ENCODE data around the gene PPP4R1.

Gene PPP4R1, protein sequence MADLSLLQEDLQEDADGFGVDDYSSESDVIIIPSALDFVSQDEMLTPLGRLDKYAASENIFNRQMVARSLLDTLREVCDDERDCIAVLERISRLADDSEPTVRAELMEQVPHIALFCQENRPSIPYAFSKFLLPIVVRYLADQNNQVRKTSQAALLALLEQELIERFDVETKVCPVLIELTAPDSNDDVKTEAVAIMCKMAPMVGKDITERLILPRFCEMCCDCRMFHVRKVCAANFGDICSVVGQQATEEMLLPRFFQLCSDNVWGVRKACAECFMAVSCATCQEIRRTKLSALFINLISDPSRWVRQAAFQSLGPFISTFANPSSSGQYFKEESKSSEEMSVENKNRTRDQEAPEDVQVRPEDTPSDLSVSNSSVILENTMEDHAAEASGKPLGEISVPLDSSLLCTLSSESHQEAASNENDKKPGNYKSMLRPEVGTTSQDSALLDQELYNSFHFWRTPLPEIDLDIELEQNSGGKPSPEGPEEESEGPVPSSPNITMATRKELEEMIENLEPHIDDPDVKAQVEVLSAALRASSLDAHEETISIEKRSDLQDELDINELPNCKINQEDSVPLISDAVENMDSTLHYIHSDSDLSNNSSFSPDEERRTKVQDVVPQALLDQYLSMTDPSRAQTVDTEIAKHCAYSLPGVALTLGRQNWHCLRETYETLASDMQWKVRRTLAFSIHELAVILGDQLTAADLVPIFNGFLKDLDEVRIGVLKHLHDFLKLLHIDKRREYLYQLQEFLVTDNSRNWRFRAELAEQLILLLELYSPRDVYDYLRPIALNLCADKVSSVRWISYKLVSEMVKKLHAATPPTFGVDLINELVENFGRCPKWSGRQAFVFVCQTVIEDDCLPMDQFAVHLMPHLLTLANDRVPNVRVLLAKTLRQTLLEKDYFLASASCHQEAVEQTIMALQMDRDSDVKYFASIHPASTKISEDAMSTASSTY

GRCh38 chr18:9614401-9615279 is at the start of gene PPP4R1:
Gene PPP4R1, minus strand, starts transcription at chr18:9614559. Its CDS starts 75 bp downstream, at chr18:9614484.
- no peaks in the 10 kb centered on the region for H3K27me3 Mint-ChIP-seq
- no peaks in the 10 kb centered on the region for H3K9me3 Mint-ChIP-seq
- H3K27ac Mint-ChIP-seq = peak within 1 kb of the TSS; percentile 88
- peaks cover 26% of the 10 kb centered on the region for H3K4me1 Mint-ChIP-seq
- H3K36me3 Mint-ChIP-seq = peaks cover 5% of the 10 kb centered on the region
- H3K4me3 Mint-ChIP-seq = peak within 1 kb of the TSS; percentile 91

DNA sequence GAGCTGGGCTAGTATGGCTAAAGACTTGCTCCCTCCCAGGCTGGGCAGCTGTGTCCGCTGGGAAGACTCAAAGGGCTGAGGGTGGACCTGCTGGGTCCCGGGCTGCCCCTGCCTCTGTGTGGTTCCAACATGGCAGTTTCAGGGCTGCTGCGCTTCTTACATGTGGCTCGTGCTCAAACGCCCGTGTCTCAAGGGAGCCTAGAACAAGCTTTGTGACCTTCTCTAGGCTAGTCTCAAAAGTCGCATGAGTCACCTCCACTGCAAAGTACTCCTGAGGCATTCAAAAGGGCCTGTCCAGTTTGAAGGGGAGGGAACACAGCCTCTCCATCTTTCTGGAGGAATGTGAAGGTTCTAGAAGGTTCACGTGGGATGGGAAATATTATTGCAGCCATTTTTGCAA is 49.0 kb upstream of the PPP4R1 start:
- Mint-ChIP-seq H3K27me3 (no peaks in the 10 kb centered on the region), H3K4me3 (no peak overlapping the region)

GRCh38 chr18:9661564-9661963 is 47.2 kb upstream of the PPP4R1 start:
- no peak overlapping the region for H3K4me3 Mint-ChIP-seq
- H3K27ac Mint-ChIP-seq = no peak overlapping the region
- H3K4me1 Mint-ChIP-seq = no peaks in the 10 kb centered on the region
- H3K27me3 Mint-ChIP-seq = no peaks in the 10 kb centered on the region
- H3K9me3 Mint-ChIP-seq = no peaks in the 10 kb centered on the region
- no peaks in the 10 kb centered on the region for H3K36me3 Mint-ChIP-seq

More for the DNA sequence above, 49.0 kb upstream of the PPP4R1 start:
- Mint-ChIP-seq H3K4me1 (no peaks in the 10 kb centered on the region), H3K36me3 (no peaks in the 10 kb centered on the region), H3K9me3 (no peaks in the 10 kb centered on the region), H3K27ac (no peak overlapping the region)

DNA sequence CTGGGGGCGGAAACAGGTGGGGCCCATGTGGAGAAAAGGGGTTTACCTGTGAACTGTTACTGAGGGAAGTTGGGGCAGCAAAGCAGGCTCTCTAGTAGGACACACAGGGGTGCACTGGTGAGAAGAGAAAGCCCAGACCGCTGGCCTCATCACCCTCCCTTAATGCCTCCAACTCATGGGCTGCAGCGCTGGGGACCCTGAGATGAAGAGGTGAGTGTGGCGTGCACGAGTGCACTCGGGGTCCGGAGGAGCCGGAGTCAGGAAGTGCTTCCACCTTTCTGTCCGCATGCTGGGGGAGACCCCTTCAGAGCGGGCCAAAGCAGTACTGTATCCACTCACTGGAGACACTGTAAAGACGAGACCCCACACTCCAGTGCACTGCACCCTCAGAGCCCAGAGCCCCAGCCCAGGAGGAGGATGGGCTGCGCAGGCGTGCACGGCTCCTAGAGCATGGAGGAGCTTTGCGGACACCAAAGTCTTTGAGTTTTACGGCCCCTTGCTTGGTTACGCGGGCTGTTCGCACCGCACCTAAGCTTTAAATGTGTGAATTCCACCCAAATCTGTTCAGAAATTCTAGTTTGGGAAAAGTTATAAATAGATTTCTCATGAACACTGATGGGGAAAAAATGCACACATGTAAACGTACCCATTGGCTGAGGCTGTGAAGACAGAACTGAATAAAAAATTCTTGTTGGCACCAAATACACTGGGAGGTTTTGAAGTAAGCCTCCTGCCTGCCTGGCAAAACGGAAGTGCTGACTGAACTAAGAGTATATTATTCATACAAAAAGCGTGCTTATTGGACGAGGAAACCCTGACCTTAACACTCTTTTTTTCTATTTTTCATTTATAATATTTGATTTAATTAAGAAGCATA is 45.4 kb upstream of the PPP4R1 start:
- Mint-ChIP-seq H3K27ac (no peak overlapping the region), H3K4me3 (no peak overlapping the region)

GRCh38 chr18:9658087-9658641 is 43.8 kb upstream of the PPP4R1 start:
- Mint-ChIP-seq H3K27ac (peak overlapping the region; percentile 12), H3K4me3 (no peak overlapping the region), H3K4me1 (no peaks in the 10 kb centered on the region)

More for the DNA sequence above, 45.4 kb upstream of the PPP4R1 start:
- Mint-ChIP-seq H3K4me1 (no peaks in the 10 kb centered on the region), H3K27me3 (peaks cover 2% of the 10 kb centered on the region), H3K36me3 (no peaks in the 10 kb centered on the region), H3K9me3 (no peaks in the 10 kb centered on the region)

GRCh38 chr18:9655232-9655767 is 40.9 kb upstream of the PPP4R1 start:
- Mint-ChIP-seq H3K36me3 (no peaks in the 10 kb centered on the region), H3K4me1 (no peaks in the 10 kb centered on the region), H3K27ac (no peak overlapping the region), H3K27me3 (peaks cover 2% of the 10 kb centered on the region), H3K4me3 (no peak overlapping the region), H3K9me3 (no peaks in the 10 kb centered on the region)

More at GRCh38 chr18:9658087-9658641, 43.8 kb upstream of the PPP4R1 start:
- Mint-ChIP-seq H3K36me3 (no peaks in the 10 kb centered on the region), H3K9me3 (no peaks in the 10 kb centered on the region), H3K27me3 (peaks cover 2% of the 10 kb centered on the region)

DNA sequence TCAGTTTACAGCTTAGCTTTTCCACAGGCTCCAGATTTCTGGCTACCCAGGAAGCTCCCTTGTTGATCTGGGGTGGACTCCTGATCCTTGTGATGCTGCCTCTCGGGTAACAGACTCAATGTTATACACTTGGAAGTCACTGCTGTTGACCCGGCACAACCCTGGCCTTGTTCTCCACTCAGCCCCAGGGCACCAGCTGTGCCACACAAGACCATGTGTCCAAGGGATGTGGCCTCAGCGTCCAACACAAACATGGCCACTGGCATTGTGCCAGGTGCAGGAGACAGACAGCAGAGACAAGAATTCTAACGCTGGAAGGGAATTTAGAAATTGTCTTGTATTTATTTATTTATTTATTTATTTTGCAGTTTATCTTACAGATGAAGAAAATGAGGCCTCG is 39.0 kb upstream of the PPP4R1 start:
- Mint-ChIP-seq H3K4me3 (no peak overlapping the region), H3K36me3 (no peaks in the 10 kb centered on the region), H3K4me1 (no peaks in the 10 kb centered on the region), H3K27ac (no peak overlapping the region), H3K9me3 (no peaks in the 10 kb centered on the region), H3K27me3 (peaks cover 2% of the 10 kb centered on the region)

- Mint-ChIP-seq H3K27ac (no peak overlapping the region), H3K36me3 (no peaks in the 10 kb centered on the region), H3K9me3 (no peaks in the 10 kb centered on the region), H3K27me3 (no peaks in the 10 kb centered on the region), H3K4me3 (no peak overlapping the region), H3K4me1 (no peaks in the 10 kb centered on the region)
Measured at GRCh38 chr18:9649164-9649540, 34.8 kb upstream of the PPP4R1 start.

GRCh38 chr18:9648431-9649163 is 34.2 kb upstream of the PPP4R1 start:
- H3K36me3 Mint-ChIP-seq = no peaks in the 10 kb centered on the region
- H3K27ac Mint-ChIP-seq = no peak overlapping the region
- no peaks in the 10 kb centered on the region for H3K27me3 Mint-ChIP-seq
- H3K9me3 Mint-ChIP-seq = no peaks in the 10 kb centered on the region
- no peaks in the 10 kb centered on the region for H3K4me1 Mint-ChIP-seq
- H3K4me3 Mint-ChIP-seq = no peak overlapping the region

- H3K4me1 Mint-ChIP-seq = no peaks in the 10 kb centered on the region
- H3K9me3 Mint-ChIP-seq = no peaks in the 10 kb centered on the region
- H3K27me3 Mint-ChIP-seq = no peaks in the 10 kb centered on the region
- no peak overlapping the region for H3K27ac Mint-ChIP-seq
- no peaks in the 10 kb centered on the region for H3K36me3 Mint-ChIP-seq
- H3K4me3 Mint-ChIP-seq = no peak overlapping the region
Measured at GRCh38 chr18:9647496-9648323, 33.4 kb upstream of the PPP4R1 start.

DNA sequence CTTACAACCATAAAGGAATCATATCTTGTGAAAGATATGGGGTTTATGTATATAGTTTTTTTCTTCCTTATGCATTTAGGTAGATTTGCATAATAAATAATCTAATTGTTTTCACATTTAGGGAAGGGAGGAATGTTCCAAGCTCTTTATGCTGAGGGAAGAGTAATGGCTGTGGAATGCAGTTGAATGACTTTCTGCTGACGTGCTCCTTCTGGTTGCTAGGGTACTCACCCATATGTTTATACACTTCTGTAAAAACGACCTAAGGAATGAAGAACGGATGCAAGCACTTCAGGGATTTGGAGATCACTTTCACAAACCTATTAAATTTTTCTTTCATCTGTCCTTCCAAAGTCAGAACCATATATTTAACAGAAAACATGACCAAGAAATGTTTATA is 29.2 kb upstream of the PPP4R1 start:
- H3K36me3 Mint-ChIP-seq = no peaks in the 10 kb centered on the region
- H3K27ac Mint-ChIP-seq = no peak overlapping the region
- no peak overlapping the region for H3K4me3 Mint-ChIP-seq
- H3K27me3 Mint-ChIP-seq = no peaks in the 10 kb centered on the region
- H3K4me1 Mint-ChIP-seq = no peaks in the 10 kb centered on the region
- H3K9me3 Mint-ChIP-seq = no peaks in the 10 kb centered on the region

- Mint-ChIP-seq H3K27me3 (no peaks in the 10 kb centered on the region), H3K4me3 (no peak overlapping the region), H3K27ac (no peak overlapping the region), H3K4me1 (no peaks in the 10 kb centered on the region), H3K9me3 (no peaks in the 10 kb centered on the region), H3K36me3 (no peaks in the 10 kb centered on the region)
Measured at GRCh38 chr18:9642799-9643462, 28.6 kb upstream of the PPP4R1 start.
